Fibroblast of villous mesenchyme (primary cell): ENCODE data around the gene PPTC7. TPM values are rescaled to one million over a fixed set of nuclear protein-coding genes. Genes with fewer than 3 reads are reported as not detected.
A peak's percentile ranks its signal among the peaks of the same experiment; 100 is the strongest.
"Not testable (repeated sequence)": the region's sequence is repeated elsewhere in the genome, so short reads cannot be mapped to it uniquely, and the experiment has no call there.

ENCODE experiments used
- DNase-seq: peaks from one replicate; pipeline ENCODE4 v3.0.0-alpha.2; 2010; ENCODE audit warnings: low read depth
- H3K4me3 ChIP-seq: 2 replicates; pipeline ENCODE4 v1.5.1; 2011; ENCODE audit warnings: low read depth, mild to moderate bottlenecking, low read length
- total RNA-seq: library from RNA; depleted of rRNA; stranded (reverse); fragments of >200 nt; gene quantifications from 2 replicates; pipeline ENCODE4 v1.2.3, GENCODE V29; 2012
- TF ChIP-seq, protein P1 (sequence below): IDR thresholded peaks from 2 replicates; pipeline ENCODE4 v1.5.1; 2012; ENCODE audit warnings: low read depth, mild to moderate bottlenecking, low read length; ENCODE audit not compliant: insufficient read depth

PPTC7 gene
- total RNA-seq, 1 donor, result 9.5 TPM

DNA sequence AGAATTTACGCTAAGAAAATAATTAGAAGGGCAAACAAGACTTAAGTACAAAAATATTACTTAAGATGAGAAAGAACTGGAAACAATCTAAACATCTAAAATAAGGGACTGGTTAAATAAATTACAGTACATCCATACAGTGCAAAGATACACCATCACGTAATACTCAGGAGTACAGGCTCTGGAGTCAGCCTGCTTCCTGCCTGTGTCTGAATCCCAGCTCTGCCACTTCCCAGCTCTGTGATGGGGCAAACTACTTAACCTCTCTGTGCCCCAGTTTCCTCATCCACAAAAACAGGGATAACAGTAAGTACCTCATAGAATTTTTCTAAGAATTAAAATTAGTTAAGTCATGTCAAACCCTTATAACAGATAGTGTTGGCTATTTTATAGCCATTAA lies 36.0 kb downstream of the PPTC7 start:
- no peak for DNase-seq
- TF ChIP-seq, protein P1, sequence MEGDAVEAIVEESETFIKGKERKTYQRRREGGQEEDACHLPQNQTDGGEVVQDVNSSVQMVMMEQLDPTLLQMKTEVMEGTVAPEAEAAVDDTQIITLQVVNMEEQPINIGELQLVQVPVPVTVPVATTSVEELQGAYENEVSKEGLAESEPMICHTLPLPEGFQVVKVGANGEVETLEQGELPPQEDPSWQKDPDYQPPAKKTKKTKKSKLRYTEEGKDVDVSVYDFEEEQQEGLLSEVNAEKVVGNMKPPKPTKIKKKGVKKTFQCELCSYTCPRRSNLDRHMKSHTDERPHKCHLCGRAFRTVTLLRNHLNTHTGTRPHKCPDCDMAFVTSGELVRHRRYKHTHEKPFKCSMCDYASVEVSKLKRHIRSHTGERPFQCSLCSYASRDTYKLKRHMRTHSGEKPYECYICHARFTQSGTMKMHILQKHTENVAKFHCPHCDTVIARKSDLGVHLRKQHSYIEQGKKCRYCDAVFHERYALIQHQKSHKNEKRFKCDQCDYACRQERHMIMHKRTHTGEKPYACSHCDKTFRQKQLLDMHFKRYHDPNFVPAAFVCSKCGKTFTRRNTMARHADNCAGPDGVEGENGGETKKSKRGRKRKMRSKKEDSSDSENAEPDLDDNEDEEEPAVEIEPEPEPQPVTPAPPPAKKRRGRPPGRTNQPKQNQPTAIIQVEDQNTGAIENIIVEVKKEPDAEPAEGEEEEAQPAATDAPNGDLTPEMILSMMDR, result no peak

GRCh38 chr12:110546339-110546738 lies 36.8 kb downstream of the PPTC7 start:
- DNase-seq, result peak; percentile 95
- no peak overlapping the region for H3K4me3 ChIP-seq
- TF ChIP-seq, protein P1, result no peak

More for the DNA sequence above, 36.0 kb downstream of the PPTC7 start:
- H3K4me3 ChIP-seq, result no peak overlapping the region

DNA sequence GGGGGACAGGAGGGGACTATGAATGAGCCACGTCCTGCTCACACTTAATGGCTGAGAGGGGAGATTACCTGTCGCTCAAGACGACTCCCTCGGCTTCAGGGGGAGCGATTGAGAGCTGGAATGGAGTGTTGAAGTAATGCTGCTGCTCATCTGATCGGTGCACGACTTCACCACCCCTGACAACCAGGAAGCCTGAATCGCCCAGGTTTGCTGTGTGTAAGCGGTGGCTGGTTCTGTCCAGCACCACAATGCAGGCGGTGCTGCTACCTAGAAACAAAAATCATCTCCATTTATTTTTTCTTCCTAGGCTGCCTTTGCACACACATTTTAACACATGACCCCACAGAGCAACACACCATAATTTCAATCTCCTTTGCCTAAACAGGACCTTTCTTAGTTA lies 37.3 kb downstream of the PPTC7 start:
- H3K4me3 ChIP-seq, result no peak overlapping the region
- DNase-seq, result no peak
- TF ChIP-seq, protein P1, result no peak

DNA sequence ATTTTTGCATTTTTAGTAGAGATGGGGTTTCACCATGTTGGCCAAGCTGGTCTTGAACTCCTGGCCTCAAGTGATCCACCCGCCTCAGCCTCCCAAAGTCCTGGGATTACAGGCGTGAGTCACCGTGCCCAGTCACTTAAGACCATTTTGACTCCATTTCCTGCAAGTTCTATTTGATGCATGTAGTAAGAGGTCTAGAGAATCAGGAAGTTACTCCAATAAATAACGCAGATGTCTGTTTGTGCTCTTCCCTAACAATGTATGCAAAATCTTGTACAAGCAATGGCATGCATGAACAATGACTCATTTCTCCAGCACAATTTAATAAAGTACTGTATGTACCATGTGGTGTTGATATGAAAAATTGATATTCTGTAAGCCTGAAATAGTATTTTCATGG lies 37.9 kb downstream of the PPTC7 start:
- peak; percentile 94 for DNase-seq

GRCh38 chr12:110543965-110544364 lies 39.2 kb downstream of the PPTC7 start:
- TF ChIP-seq, protein P1, result no peak
- no peak for DNase-seq
- H3K4me3 ChIP-seq, result no peak overlapping the region

More for the DNA sequence above, 37.9 kb downstream of the PPTC7 start:
- not testable (repeated sequence) for H3K4me3 ChIP-seq

- DNase-seq, result peak; percentile 90
- TF ChIP-seq, protein P1, result no peak
- no peak overlapping the region for H3K4me3 ChIP-seq
Measured at GRCh38 chr12:110543252-110543959, 39.7 kb downstream of the PPTC7 start.

DNA sequence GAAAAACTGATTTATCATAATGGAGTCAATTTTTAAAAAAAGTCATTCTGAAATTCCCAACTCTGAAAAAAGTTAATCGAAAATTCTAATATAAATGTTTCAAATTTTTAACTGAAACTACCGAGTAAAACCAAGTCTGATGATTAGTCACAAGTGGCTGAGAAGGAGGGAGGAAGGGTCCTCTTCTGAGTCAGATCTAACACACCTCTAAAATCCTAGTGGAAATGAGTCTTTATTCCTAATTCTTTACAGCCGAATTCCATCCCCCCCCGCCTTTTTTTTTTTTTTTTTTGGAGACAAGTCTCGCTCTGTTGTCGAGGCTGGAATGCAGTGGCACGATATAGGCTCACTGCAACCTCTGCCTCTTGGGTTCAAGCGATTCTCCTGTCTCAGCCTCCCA lies 43.1 kb downstream of the PPTC7 start:
- no peak overlapping the region for H3K4me3 ChIP-seq
- DNase-seq, result no peak
- TF ChIP-seq, protein P1, result no peak
